H54 (cell line): ENCODE results near the gene PGAP6.
"Not testable (repeated sequence)": the region's sequence is repeated elsewhere in the genome, so short reads cannot be mapped to it uniquely, and the experiment has no call there.

ENCODE experiments used
- DNase-seq: peaks from one replicate; pipeline ENCODE4 v3.0.0; 2011; ENCODE audit warnings: low spot score, mixed read lengths; ENCODE audit not compliant: insufficient read length
- FAIRE-seq: peaks from 3 replicates; lab custom pipeline; 2011; peaks lifted over from hg19 to GRCh38; lab: Jason Lieb, UNC
- POLR2A ChIP-seq: IDR thresholded peaks from 2 replicates; pipeline ENCODE4 v1.6.1; 2011; ENCODE audit warnings: low read depth, mild to moderate bottlenecking, low read length

PGAP6 gene, protein sequence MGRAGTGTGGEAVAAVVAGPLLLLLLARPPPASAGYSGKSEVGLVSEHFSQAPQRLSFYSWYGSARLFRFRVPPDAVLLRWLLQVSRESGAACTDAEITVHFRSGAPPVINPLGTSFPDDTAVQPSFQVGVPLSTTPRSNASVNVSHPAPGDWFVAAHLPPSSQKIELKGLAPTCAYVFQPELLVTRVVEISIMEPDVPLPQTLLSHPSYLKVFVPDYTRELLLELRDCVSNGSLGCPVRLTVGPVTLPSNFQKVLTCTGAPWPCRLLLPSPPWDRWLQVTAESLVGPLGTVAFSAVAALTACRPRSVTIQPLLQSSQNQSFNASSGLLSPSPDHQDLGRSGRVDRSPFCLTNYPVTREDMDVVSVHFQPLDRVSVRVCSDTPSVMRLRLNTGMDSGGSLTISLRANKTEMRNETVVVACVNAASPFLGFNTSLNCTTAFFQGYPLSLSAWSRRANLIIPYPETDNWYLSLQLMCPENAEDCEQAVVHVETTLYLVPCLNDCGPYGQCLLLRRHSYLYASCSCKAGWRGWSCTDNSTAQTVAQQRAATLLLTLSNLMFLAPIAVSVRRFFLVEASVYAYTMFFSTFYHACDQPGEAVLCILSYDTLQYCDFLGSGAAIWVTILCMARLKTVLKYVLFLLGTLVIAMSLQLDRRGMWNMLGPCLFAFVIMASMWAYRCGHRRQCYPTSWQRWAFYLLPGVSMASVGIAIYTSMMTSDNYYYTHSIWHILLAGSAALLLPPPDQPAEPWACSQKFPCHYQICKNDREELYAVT

DNA sequence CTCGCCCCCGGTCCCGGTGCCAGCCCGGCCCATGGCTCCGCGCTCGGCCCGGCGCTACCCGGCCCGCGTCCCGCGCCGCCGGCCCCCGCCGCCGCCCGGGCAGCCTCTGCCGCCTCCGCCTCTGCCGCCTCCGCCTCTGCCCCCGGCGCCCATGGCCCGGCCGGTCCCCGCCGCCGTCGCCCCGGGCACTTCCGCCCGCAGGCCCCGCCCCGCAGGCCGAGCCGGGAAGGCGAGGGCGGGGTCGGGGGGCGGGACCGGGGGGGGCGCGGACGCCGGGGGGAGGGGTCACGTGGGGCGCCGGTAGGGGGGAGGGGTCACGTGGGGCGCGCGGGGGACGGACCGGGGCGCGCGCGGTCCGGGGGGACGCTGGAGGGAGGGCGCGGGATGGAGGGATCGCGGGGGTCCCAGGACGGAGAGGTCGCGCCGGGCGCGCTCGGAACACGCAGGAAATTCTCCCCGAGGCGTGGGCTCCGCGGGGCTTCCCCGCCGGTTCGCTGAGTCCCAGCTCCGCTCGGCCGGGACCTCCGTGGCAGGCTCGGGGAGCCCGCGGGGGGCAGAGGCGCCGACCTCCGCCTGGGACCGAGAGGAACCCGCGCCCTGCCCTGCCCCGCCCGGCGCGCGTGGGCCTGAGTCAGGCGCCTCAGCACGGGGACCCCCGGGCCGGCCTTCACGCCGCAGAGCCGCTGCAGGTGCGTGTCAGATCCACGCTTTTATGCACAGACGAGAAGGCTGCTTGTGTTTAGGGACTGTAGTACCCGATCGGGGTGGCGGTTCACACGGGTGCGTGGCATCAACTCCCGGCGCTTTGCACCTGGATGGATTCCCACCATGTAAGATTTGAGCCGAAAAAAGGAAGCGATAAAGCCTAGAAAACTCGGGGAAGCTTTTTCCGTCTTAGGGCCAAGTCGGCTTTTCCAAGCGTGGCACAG is at the start of gene PGAP6:
Gene PGAP6 (minus strand): TSS at position 190 of the 929 bp plus-strand sequence. CDS start 157 bp downstream, at position 33.
- DNase-seq (peak; percentile 70), FAIRE-seq (no peak)
- TF ChIP-seq POLR2A, result peak; percentile 71

DNA sequence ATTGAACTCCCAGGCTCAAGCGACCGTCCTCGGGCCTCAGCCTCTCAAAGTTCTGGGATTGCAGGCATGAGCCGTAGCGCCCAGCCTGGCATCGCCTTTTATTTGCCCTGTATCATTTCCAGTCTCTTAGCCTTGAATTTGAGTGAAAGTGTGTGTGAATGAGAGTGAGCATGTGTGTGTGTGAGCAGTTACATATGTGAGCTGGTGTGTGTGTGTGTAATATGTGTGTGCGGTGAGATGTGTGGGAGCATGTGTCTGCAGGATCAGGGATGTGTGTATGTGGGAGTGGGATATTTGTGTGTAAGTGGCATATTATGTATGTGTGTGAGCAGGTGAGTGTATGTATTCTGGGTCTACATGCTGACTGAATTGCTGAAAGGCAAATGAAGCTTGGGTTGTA is 49.1 kb upstream of the PGAP6 start:
- DNase-seq, result no peak
- no peak for FAIRE-seq
- TF ChIP-seq POLR2A, result no peak

DNA sequence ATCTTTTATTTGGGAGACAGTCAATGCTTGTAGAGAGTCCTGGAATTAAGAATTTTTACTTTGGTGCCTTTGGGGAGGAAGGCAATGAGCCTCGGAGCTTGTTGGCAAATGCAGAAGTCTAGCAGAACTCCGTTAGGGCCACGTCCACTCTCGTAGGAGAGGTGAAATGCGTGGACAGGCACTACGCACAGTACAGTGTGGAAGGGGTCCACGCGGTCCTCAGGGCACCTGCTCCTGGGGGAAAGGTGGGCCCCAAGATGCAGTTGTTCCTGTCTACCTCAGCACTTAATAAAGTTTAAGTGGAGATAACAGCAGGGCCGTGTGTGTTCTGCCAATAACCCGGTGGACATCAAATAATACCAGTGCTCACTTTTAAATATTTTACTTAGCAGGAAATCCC is 45.5 kb upstream of the PGAP6 start:
- FAIRE-seq (no peak), DNase-seq (no peak)
- TF ChIP-seq POLR2A, result no peak

DNA sequence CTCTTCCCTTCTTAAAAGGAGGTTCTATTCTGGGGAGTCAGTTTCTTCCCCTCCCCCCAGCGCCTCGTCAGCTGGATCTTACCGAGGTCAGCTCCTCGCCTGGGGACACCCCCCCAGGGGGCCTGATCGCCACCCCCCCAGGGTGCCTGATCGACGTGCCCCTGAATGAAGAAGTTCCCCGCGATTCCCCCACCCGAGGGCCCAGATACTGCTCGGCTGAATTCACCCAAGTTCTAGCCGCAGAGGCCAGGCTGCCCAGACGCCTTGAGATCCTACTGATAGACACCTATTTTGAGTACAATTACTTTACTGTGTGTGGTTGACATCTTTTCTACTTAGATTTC is 45.1 kb upstream of the PGAP6 start:
- TF ChIP-seq POLR2A, result no peak
- DNase-seq, result no peak
- no peak for FAIRE-seq

DNA sequence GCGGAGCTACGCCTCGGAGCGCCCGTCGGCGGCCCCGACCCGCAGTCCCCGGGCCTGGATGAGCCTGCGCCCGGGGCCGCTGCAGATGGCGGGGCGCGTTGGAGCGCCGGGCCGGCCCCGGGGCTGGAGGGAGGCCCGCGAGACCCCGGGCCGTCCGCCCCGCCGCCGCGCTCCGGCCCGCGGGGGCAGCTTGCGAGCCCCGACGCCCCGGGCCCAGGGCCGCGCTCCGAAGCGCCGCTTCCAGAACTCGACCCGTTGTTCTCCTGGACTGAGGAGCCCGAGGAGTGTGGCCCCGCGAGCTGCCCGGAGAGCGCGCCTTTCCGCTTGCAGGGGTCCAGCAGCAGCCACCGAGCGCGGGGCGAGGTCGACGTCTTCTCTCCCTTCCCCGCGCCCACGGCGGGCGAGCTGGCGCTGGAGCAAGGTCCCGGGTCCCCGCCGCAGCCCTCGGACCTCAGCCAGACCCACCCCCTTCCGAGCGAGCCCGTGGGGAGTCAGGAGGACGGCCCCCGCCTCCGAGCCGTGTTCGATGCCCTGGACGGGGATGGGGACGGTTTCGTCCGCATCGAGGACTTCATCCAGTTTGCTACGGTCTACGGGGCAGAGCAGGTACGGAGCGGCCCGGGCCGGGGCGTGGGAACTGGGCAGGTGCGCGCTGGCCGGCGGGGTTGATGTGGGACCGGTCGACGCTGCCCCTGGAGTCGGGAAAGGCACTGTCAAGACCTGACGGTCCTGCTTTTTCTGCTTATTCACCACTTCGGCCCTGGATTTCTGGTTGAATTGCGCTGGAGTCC is 44.5 kb upstream of the PGAP6 start:
- FAIRE-seq (no peak), DNase-seq (no peak)
- no peak for TF ChIP-seq POLR2A

DNA sequence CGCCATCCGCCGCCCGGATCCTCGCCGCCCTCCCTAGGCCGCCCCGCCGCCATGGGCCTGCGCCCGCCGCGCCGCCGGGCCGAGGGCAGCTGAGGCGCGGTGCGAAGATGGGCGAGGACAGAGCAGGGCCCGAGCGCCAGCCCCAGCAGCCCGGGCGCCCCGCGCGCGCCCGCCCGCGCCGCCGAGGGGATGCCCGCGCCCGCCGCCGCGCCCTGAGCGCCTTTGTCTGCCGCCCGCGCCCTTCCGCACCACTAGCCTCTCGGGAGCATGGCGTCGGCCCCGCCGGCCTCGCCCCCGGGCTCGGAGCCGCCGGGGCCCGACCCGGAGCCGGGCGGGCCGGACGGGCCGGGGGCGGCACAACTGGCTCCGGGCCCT is 43.9 kb upstream of the PGAP6 start:
- FAIRE-seq (no peak), DNase-seq (no peak)
- no peak for TF ChIP-seq POLR2A

DNA sequence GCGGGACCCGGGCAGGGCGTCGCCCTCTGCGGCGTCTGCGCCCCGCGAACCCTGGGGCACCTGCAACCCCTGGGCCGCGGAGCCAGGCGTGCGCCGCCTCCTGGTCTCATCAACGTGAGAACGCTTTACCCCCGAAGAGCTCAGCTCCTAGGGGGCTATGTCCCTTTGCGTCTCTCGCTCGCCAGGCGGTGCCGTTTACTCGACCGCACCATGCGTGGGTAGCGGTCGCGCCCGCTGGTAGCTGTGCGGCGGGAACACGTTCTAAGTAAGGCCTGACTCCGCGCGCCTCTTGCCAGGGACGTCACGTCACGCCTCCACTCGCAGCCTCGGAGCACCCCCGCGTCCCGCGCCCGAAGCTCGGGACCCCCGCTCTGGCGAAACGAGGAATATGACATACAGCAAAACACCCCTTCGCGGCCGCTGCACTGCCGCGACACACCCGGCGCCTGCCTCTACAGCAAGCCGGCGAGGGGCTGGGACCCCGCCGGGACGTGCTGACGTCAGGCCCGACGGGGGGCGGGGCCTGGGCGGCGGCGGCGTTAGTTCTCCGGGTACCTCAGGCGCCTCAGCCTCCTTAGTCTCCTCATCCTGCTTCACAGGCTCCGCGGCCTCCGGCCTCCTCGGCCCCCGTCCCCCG is 43.4 kb upstream of the PGAP6 start, which contains the start of gene RAB11FIP3:
Gene RAB11FIP3 (plus strand): TSS at position 568 of the 637 bp plus-strand sequence. CDS start 358 bp downstream, outside the sequence.
- DNase-seq, result peak; percentile 92
- peak; percentile 76 for TF ChIP-seq POLR2A
- no peak for FAIRE-seq

DNA sequence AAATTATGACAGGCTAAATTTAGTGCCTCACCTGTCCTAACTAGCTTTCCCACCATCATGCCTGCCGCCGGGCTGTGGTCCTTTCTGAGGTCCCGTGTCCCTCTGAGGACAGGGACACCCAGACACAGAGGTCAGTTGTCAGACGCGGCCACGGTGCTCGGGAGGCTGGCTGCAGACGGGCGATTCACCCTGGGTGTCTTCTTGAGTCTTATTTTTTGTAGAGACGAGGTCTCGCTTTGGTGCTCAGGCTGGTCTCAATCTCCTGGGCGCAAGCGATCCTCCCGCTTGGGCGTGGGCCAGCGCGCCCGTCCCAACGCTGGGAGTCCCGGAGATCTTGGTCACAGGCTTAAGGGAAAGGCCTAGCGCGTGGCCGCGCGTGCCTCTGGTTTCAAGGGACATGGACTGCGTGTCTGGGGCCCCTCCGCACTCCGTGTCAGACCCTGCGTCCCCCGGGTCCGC is 42.9 kb upstream of the PGAP6 start:
- TF ChIP-seq POLR2A, result no peak
- DNase-seq (peak; percentile 44), FAIRE-seq (no peak)

DNA sequence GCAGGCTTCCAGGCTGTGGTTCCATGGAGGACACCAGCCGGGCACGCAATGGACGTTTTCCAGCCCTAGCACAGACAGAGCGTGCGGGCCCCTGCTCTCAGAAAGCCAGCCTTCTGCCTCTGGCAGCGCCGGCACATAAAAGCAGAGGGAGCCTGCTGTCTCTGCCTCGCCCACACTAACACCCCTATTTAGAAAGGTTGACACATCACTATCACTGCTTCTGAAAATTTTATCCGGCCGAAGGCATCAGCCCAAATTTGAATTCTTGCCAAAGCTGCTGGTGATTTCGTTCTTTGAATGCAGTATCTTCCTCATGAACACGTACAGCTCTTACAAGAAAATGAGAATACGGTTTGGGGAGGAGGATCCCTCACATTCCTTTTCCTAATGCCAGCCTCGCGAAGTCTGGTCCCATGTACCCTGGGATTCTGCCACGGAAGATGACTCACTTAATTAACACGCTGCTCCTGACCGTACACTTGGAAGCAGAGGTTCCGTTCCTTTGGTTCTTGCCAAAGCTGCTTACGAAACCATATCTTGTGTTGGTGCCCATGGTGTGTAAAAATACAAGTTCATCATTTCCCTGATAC is 42.4 kb upstream of the PGAP6 start:
- no peak for TF ChIP-seq POLR2A
- FAIRE-seq (peak; percentile 94), DNase-seq (peak; percentile 92)

DNA sequence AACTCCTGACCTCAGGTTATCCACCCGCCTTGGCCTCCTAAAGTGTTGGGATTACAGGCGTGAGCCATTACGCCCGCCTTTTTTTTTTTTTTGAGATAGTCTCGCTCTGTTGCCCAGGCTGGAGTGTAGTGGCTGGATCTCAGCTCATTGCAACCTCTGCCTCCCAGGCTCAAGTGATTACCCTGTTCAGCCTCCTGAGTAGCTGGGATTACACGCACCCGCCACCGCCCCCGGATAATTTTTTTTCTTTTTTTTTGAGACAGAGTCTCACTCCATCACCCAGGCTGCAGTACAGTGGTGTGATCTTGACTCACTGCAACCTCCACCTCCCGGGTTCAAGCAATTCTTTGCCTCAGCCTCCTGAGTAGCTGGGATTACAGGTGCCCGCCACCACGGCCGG is 40.4 kb upstream of the PGAP6 start:
- not testable (repeated sequence) for FAIRE-seq

DNA sequence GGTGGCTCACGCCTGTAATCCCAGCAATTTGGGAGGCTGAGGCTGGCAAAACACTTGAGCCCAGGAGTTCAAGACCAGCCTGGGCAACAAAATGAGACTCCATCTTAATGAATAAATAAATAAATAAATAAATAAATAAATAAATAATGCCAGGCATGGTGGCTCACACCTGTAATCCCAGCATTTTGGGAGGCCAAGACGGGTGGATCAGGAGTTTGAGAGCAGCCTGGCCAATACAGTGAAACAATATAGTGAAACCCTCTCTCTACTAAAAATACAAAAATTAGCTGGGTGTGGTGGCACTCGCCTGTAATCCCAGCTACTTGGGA is 33.4 kb upstream of the PGAP6 start:
- not testable (repeated sequence) for DNase-seq, FAIRE-seq

More for the DNA sequence above, 40.4 kb upstream of the PGAP6 start:
- not testable (repeated sequence) for DNase-seq
